Calu3 (cell line): ENCODE results near the gene ADSS1. TPM values are rescaled to one million over a fixed set of nuclear protein-coding genes. Genes with fewer than 3 reads are reported as not detected.
A peak's percentile ranks its signal among the peaks of the same experiment; 100 is the strongest.
"Not testable (repeated sequence)": the region's sequence is repeated elsewhere in the genome, so short reads cannot be mapped to it uniquely, and the experiment has no call there.

Source experiments
- BruUV-seq: library from RNA; stranded (reverse); fragments of 400-500 nt; replicated peaks from 2 replicates; lab custom pipeline; 2021; lab: Mats Ljungman, UMichigan
- CTCF ChIA-PET: fragments of 300-600 bp; sonication (Branson Sonifier 250); formaldehyde crosslinking; loops from one replicate; lab custom pipeline; 2022; ENCODE audit warnings: antibody characterized with exemption; lab: Charles Lee
- DNase-seq: peaks from one replicate; pipeline ENCODE4 v3.0.0; 2022
- H3K27ac Mint-ChIP-seq: one replicate; pipeline ENCODE4 v1.8.0; 2022; ENCODE audit warnings: mixed read lengths; ENCODE audit not compliant: unreplicated experiment
- H3K27me3 Mint-ChIP-seq: one replicate; pipeline ENCODE4 v1.8.0; 2022; ENCODE audit warnings: mixed read lengths; ENCODE audit not compliant: unreplicated experiment
- H3K36me3 Mint-ChIP-seq: one replicate; pipeline ENCODE4 v1.8.0; 2022; ENCODE audit warnings: mild to moderate bottlenecking, moderate library complexity, mixed read lengths; ENCODE audit not compliant: insufficient read depth, unreplicated experiment
- H3K4me1 Mint-ChIP-seq: one replicate; pipeline ENCODE4 v1.8.0; 2022; ENCODE audit warnings: mild to moderate bottlenecking, low read depth, mixed read lengths; ENCODE audit not compliant: unreplicated experiment
- H3K4me3 Mint-ChIP-seq: one replicate; pipeline ENCODE4 v1.8.0; 2022; ENCODE audit warnings: mild to moderate bottlenecking, low read depth, moderate library complexity, mixed read lengths; ENCODE audit not compliant: unreplicated experiment
- H3K9me3 Mint-ChIP-seq: one replicate; pipeline ENCODE4 v1.8.0; 2022; ENCODE audit warnings: low read depth, mixed read lengths; ENCODE audit not compliant: unreplicated experiment
- CTCF ChIP-seq: fragments of 200-600 bp; IDR thresholded peaks from one replicate; pipeline ENCODE4 v1.8.0; 2022; ENCODE audit warnings: antibody characterized with exemption; ENCODE audit not compliant: unreplicated experiment
- intact Hi-C: fragments of 100-400 bp; cut with micrococcal nuclease; formaldehyde crosslinking; loops from one replicate; pipeline ENCODE4 v1.10.0; 2022; ENCODE audit not compliant: unreplicated experiment
- total RNA-seq: library from RNA; stranded (reverse); gene quantifications from 2 replicates; pipeline ENCODE4 v1.2.3, GENCODE V29; 2022

The ADSS1 gene
- total RNA-seq, 1 experiment from 2014 or later, result 8.6 TPM

DNA sequence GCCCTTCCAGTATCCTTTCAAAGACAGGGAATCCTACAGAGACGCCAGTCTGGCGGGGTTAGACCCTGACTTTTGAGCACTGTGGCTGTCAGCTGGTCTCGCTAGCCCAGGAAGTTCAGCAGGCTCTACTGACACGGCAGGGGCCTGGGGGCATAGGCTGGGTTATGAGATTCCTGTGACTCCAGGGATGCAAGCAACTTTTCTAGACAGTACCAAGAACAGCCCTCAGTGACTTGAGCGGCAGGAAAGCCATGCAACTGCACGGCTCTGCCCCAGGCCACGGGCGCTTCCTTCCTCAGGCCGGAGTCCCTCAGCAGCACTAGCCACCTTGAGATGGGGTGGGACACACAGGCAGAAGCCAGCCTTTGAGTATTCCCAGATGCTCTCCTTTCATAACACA lies 23.8 kb downstream of the ADSS1 start:
- CTCF ChIA-PET, result no interaction called here
- peaks cover 16% of the 10 kb centered on the region for H3K4me1 Mint-ChIP-seq
- peaks cover 8% of the 10 kb centered on the region for H3K36me3 Mint-ChIP-seq
- H3K4me3 Mint-ChIP-seq, result no peak overlapping the region
- H3K27ac Mint-ChIP-seq, result no peak overlapping the region
- intact Hi-C loops, result no loop called here
- DNase-seq, result no peak
- BruUV-seq, result no TSS peak
- TF ChIP-seq CTCF, result no peak
- H3K27me3 Mint-ChIP-seq, result no peaks in the 10 kb centered on the region
- no peaks in the 10 kb centered on the region for H3K9me3 Mint-ChIP-seq

DNA sequence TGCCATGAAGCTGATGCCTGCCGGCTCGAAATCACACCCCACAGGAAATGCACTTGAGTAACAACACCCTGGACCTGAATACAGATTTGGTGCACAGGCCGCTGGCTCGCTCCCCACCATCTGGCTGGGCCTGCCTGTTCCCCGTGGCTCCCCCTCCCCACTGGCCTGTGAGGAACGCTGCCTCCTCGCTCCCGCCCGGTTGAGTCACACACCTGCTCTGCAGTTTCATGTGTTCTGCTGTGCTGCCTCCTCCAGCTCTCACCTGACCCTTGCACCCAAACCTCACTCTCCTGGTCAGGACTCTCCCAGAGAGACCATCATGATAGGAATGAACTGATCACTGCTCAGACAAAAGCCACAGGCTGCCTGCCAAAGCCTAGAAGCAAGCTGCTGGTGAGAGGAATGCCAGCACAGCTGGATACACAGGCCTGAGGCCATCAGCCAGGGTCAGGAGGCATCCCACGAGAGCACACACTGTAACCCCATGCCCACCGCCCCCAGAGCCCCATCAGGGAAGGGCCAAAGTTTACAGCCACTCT lies 25.2 kb downstream of the ADSS1 start:
- Mint-ChIP-seq H3K4me1 (peaks cover 24% of the 10 kb centered on the region), H3K36me3 (peaks cover 21% of the 10 kb centered on the region), H3K27me3 (no peaks in the 10 kb centered on the region), H3K9me3 (no peaks in the 10 kb centered on the region), H3K4me3 (peak overlapping the region; percentile 4), H3K27ac (no peak overlapping the region)
- CTCF ChIA-PET, result no interaction called here
- intact Hi-C loops, result no loop called here
- BruUV-seq, result no TSS peak
- DNase-seq, result peak; percentile 41
- no peak for TF ChIP-seq CTCF

GRCh38 chr14:104750056-104750752 lies 26.2 kb downstream of the ADSS1 start:
- Mint-ChIP-seq H3K36me3 (peaks cover 23% of the 10 kb centered on the region), H3K4me1 (peaks cover 28% of the 10 kb centered on the region), H3K9me3 (no peaks in the 10 kb centered on the region), H3K27ac (no peak overlapping the region), H3K4me3 (no peak overlapping the region), H3K27me3 (no peaks in the 10 kb centered on the region)
- no TSS peak for BruUV-seq
- CTCF ChIA-PET, result no interaction called here
- intact Hi-C loops, result no loop called here
- no peak for TF ChIP-seq CTCF
- DNase-seq, result no peak

DNA sequence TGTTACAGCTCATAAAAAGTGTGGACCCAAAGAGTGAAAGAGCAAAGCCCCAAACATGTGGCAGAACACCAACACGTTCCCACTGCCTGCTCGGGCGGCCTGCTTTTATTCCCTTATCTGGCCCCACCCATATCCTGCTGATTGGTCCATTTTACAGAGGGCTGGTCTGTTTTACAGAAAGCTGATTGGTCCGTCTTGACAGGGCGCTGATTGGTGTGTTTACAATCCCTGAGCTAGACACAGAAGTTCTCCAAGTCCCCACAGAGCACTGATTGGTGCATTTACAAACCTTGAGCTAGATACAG lies 26.7 kb downstream of the ADSS1 start:
- BruUV-seq, H3K27me3 Mint-ChIP-seq, H3K9me3 Mint-ChIP-seq, CTCF ChIA-PET, H3K4me3 Mint-ChIP-seq, H3K27ac Mint-ChIP-seq, DNase-seq, intact Hi-C loops: not testable (repeated sequence)
- H3K4me1 Mint-ChIP-seq, result peaks cover 28% of the 10 kb centered on the region
- peaks cover 23% of the 10 kb centered on the region for H3K36me3 Mint-ChIP-seq
